GM12878 (cell line): ENCODE results near the gene BCL2L14. TPM values are rescaled to one million over a fixed set of nuclear protein-coding genes. Genes with fewer than 3 reads are reported as not detected.

Experiments
- ATAC-seq: fragments of 200-7000 bp; cut with Tn5 transposase; 3 replicates; pipeline ENCODE4 v1.9.1; 2020; ENCODE audit warnings: mild to moderate bottlenecking, moderate library complexity
- BruUV-seq: library from RNA; stranded (reverse); fragments of 400-500 nt; replicated peaks from 2 replicates; lab custom pipeline; 2021; lab: Mats Ljungman, UMichigan
- CTCF ChIA-PET: fragments of 300-600 bp; sonication (Branson Sonifier 250); formaldehyde crosslinking; extraction: SDS; loops from one replicate; lab custom pipeline; 2021; ENCODE audit warnings: inconsistent platforms; lab: Yijun Ruan, JAX
- POLR2A ChIA-PET: fragments of 350-600 bp; formaldehyde crosslinking; extraction: SDS; loops from one replicate; lab custom pipeline; 2021; ENCODE audit warnings: inconsistent platforms; lab: Charles Lee
- RAD21 ChIA-PET: fragments of 300-600 bp; sonication (Branson Sonifier 250); formaldehyde crosslinking; loops from one replicate; lab custom pipeline; 2023; ENCODE audit warnings: antibody characterized with exemption; ENCODE audit not compliant: unreplicated experiment; lab: Charles Lee
- SMC1A ChIA-PET: fragments of 300-600 bp; sonication (Branson Sonifier 250); formaldehyde crosslinking; loops from one replicate; lab custom pipeline; 2023; ENCODE audit not compliant: unreplicated experiment, uncharacterized antibody; lab: Charles Lee
- DNase-seq: peaks from one replicate; pipeline ENCODE4 v3.0.0-alpha.2; 2011; ENCODE audit warnings: low read depth, low spot score
- FAIRE-seq: peaks from 3 replicates; lab custom pipeline; 2011; peaks lifted over from hg19 to GRCh38; lab: Jason Lieb, UNC
- H2AFZ ChIP-seq: 2 replicates; pipeline ENCODE4 v1.6.0; 2011; ENCODE audit warnings: low read depth, low read length, control low read depth; ENCODE audit not compliant: control insufficient read depth
- H3K27ac ChIP-seq: 2 replicates; pipeline ENCODE4 v1.5.1; 2011; ENCODE audit warnings: control low read depth; ENCODE audit not compliant: control insufficient read depth, insufficient read depth
- H3K27me3 ChIP-seq, 2 experiments: replicated peaks in 1 of 2; 2 replicates each; pipeline versions ENCODE4 v1.6.0 to v1.6.1; 2011; ENCODE audit warnings: low read length in 1 of 2; ENCODE audit not compliant: control insufficient read depth in 2 of 2, insufficient read depth in 2 of 2
- H3K36me3 ChIP-seq, 2 experiments: 2 replicates each; pipeline ENCODE4 v1.5.1; 2011; ENCODE audit warnings: low read length in 1 of 2; ENCODE audit not compliant: control insufficient read depth in 2 of 2, insufficient read depth in 2 of 2
- H3K4me1 ChIP-seq: 2 replicates; pipeline ENCODE4 v1.6.1; 2011; ENCODE audit warnings: mild to moderate bottlenecking, low read length, moderate library complexity, mixed read lengths; ENCODE audit not compliant: control insufficient read depth, insufficient read depth
- H3K4me2 ChIP-seq: 2 replicates; pipeline ENCODE4 v1.6.0; 2011; ENCODE audit warnings: control low read depth; ENCODE audit not compliant: control insufficient read depth, insufficient read depth
- H3K4me3 ChIP-seq: fragments of 200-600 bp; sonication (generic); 2 replicates; pipeline ENCODE4 v1.5.1; 2016
- H3K79me2 ChIP-seq: 2 replicates; pipeline ENCODE4 v1.6.0; 2011; ENCODE audit warnings: low read length; ENCODE audit not compliant: control insufficient read depth, insufficient read depth
- H3K9ac ChIP-seq: 2 replicates; pipeline ENCODE4 v1.8.0; 2011; ENCODE audit warnings: low read length, control low read depth, mixed read lengths; ENCODE audit not compliant: control insufficient read depth, insufficient read depth
- H3K9me3 ChIP-seq: replicated peaks from 3 replicates; pipeline ENCODE4 v1.5.1; 2011; ENCODE audit warnings: mild to moderate bottlenecking, low read length; ENCODE audit not compliant: control insufficient read depth, insufficient read depth
- H4K20me1 ChIP-seq: 2 replicates; pipeline ENCODE4 v1.6.0; 2011; ENCODE audit not compliant: control insufficient read depth, insufficient read depth
- MXI1 ChIP-seq: fragments of 150-350 bp; IDR thresholded peaks from 2 replicates; pipeline ENCODE4 v1.6.1; 2011; ENCODE audit warnings: low read depth, mild to moderate bottlenecking, inconsistent platforms, low read length, improper control_type of control experiment
- ZNF622 ChIP-seq: fragments of 450-650 bp; IDR thresholded peaks from 2 replicates; pipeline ENCODE4 v1.6.1; 2017; ENCODE audit warnings: mild to moderate bottlenecking, inconsistent platforms
- WGBS: methylation state at CpG from one replicate; pipeline ENCODE4 v1.1.6; 2016; ENCODE audit warnings: low lambda C conversion rate; ENCODE audit not compliant: insufficient replicate concordance, insufficient coverage; ENCODE audit errors: missing lambda C conversion rate; 5-methylcytosine and 5-hydroxymethylcytosine counted together
- in situ Hi-C: fragments of 300-500 bp; cut with MboI; formaldehyde crosslinking; loops from 9 replicates; pipeline ENCODE4 v1.14.3; 2018; ENCODE audit warnings: mixed read lengths
- intact Hi-C: fragments of 100-400 bp; cut with micrococcal nuclease; formaldehyde crosslinking; loops from one replicate; pipeline ENCODE4 v1.14.2; 2022; ENCODE audit not compliant: unreplicated experiment
- polyA plus RNA-seq, 11 experiments: library from polyadenylated mRNA; depleted of rRNA in 4 of 11; unstranded in 6 of 11; stranded (reverse) in 5 of 11; fragments of >200 nt; fragmentation: Nextera tagmentation in 4 of 11; fragmentation: Illumina TruSeq in 1 of 11; extraction: Ambion mirVana in 4 of 11; extraction: Trizol in 1 of 11; gene quantifications; 1 replicate in 1 of 11; 2 replicates in 10 of 11; pipeline versions ENCODE4 v1.2.1 to v1.2.3, GENCODE V29; 2011 to 2016; ENCODE audit warnings: inconsistent platforms in 2 of 11, missing spikeins in 2 of 11, low read depth in 1 of 11
- total RNA-seq, 4 experiments: library from RNA; depleted of rRNA in 3 of 4; stranded (reverse); fragments of >200 nt in 3 of 4; fragmentation: Illumina TruSeq in 1 of 4; extraction: Trizol in 1 of 4; gene quantifications; 2 replicates each; pipeline versions ENCODE4 v1.2.1 to v1.2.3, GENCODE V29; 2013 to 2021
- TF ChIP-seq, protein P1 (sequence below): IDR thresholded peaks from 2 replicates; pipeline ENCODE4 v1.6.1; 2011; ENCODE audit warnings: borderline replicate concordance, low read depth, mild to moderate bottlenecking, moderate library complexity, low read length; ENCODE audit not compliant: insufficient read depth, poor library complexity, severe bottlenecking
- TF ChIP-seq, protein P2 (sequence below): IDR thresholded peaks from 2 replicates; pipeline ENCODE4 v1.6.1; 2012; ENCODE audit warnings: low read depth, low read length, improper control_type of control experiment
- TF ChIP-seq, protein P3 (sequence below): IDR thresholded peaks from 2 replicates; pipeline ENCODE4 v1.6.1; 2011; ENCODE audit warnings: borderline replicate concordance, low read depth, mild to moderate bottlenecking, moderate library complexity, mixed read lengths, low read length; ENCODE audit not compliant: insufficient read depth; ENCODE audit errors: extremely low read length
- TF ChIP-seq, protein P4 (sequence below): IDR thresholded peaks from 2 replicates; pipeline ENCODE4 v1.6.1; 2012; ENCODE audit warnings: low read length, inconsistent platforms

Gene BCL2L14
- total and polyA plus RNA-seq, 10 of the 15 experiments (the other 5 are each of a cell fraction or from before 2014, with no cell fraction given): 0.59 to 2.5 (median 0.90) TPM

DNA sequence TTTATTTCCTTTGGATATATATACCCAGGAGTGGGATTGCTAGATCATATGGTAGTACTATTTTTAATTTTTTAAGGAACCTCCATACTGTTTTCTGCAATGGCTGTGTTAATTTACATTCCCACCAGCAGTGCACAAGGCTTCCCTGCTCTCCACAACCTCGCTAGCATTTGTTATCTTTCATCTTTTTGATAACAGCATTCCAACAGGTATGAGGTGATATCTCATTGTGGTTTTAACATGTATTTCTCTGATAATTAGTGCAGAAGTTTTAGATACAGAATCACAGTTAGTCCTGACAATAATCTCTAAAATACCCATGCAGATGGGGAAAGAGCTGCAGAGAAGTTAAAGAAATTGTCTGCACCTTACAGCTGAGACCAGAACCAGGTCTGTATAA, 35.5 kb upstream of the BCL2L14 start:
- no peak for FAIRE-seq
- in situ Hi-C loops: no loop called here
- Histone ChIP-seq H2AFZ (no peak overlapping the region), H3K4me1 (peaks cover 25% of the 10 kb centered on the region), H4K20me1 (no peaks in the 10 kb centered on the region), H3K4me2 (no peak overlapping the region), H3K4me3 (no peak overlapping the region), H3K27ac (no peak overlapping the region; the same call in 1 of the 2 replicates), H3K9ac (no peak overlapping the region), H3K27me3 (no peaks in the 10 kb centered on the region), H3K36me3 (no peaks in the 10 kb centered on the region), H3K9me3 (peaks cover 2% of the 10 kb centered on the region; the same call in 2 of the 3 replicates), H3K79me2 (peaks cover 13% of the 10 kb centered on the region)
- intact Hi-C loops: no loop called here
- DNase-seq: no peak
- BruUV-seq: no TSS peak
- ChIA-PET POLR2A (no interaction called here), CTCF (interaction anchor here (1.7 to 11.3 kb wide), 4 partner anchors 293 to 472 kb away, joined by 3 to 278 read pairs (median 32); no protein-coding TSS in a partner anchor), RAD21 (interaction anchor here (0.8 to 6.5 kb wide), 4 partner anchors 36 to 455 kb away, joined by 3 to 201 read pairs (median 6); partner anchors contain the start of gene BCL2L14), SMC1A (interaction anchor here (0.9 to 8.7 kb wide), 8 partner anchors 10 to 489 kb away, joined by 3 to 214 read pairs (median 8); partner anchors contain the start of gene BCL2L14)
- ATAC-seq: no peak
- TF ChIP-seq, protein P1, sequence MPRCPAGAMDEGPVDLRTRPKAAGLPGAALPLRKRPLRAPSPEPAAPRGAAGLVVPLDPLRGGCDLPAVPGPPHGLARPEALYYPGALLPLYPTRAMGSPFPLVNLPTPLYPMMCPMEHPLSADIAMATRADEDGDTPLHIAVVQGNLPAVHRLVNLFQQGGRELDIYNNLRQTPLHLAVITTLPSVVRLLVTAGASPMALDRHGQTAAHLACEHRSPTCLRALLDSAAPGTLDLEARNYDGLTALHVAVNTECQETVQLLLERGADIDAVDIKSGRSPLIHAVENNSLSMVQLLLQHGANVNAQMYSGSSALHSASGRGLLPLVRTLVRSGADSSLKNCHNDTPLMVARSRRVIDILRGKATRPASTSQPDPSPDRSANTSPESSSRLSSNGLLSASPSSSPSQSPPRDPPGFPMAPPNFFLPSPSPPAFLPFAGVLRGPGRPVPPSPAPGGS: no peak
- TF ChIP-seq MXI1 (no peak), ZNF622 (no peak)
- TF ChIP-seq, protein P2, sequence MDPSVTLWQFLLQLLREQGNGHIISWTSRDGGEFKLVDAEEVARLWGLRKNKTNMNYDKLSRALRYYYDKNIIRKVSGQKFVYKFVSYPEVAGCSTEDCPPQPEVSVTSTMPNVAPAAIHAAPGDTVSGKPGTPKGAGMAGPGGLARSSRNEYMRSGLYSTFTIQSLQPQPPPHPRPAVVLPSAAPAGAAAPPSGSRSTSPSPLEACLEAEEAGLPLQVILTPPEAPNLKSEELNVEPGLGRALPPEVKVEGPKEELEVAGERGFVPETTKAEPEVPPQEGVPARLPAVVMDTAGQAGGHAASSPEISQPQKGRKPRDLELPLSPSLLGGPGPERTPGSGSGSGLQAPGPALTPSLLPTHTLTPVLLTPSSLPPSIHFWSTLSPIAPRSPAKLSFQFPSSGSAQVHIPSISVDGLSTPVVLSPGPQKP: no peak
- TF ChIP-seq, protein P3, sequence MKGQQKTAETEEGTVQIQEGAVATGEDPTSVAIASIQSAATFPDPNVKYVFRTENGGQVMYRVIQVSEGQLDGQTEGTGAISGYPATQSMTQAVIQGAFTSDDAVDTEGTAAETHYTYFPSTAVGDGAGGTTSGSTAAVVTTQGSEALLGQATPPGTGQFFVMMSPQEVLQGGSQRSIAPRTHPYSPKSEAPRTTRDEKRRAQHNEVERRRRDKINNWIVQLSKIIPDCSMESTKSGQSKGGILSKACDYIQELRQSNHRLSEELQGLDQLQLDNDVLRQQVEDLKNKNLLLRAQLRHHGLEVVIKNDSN: no peak
- TF ChIP-seq, protein P4, sequence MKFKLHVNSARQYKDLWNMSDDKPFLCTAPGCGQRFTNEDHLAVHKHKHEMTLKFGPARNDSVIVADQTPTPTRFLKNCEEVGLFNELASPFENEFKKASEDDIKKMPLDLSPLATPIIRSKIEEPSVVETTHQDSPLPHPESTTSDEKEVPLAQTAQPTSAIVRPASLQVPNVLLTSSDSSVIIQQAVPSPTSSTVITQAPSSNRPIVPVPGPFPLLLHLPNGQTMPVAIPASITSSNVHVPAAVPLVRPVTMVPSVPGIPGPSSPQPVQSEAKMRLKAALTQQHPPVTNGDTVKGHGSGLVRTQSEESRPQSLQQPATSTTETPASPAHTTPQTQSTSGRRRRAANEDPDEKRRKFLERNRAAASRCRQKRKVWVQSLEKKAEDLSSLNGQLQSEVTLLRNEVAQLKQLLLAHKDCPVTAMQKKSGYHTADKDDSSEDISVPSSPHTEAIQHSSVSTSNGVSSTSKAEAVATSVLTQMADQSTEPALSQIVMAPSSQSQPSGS: no peak
- WGBS: 100% methylated on average over 1 of the region's 1 CpG
